Colon (tissue), 2 donors: ENCODE results near the gene HSPBP1.
"Not testable (repeated sequence)": the region's sequence is repeated elsewhere in the genome, so short reads cannot be mapped to it uniquely, and the experiment has no call there.

ENCODE experiments used
- FAIRE-seq: peaks from 2 replicates; lab custom pipeline; 2012; peaks lifted over from hg19 to GRCh38; lab: Jason Lieb, UNC
- donor health status: control.
- donor health status: control.

The HSPBP1 gene

GRCh38 chr19:55279770-55280643 lies at the start of gene HSPBP1:
Gene HSPBP1 (minus strand): TSS chr19:55280110. CDS start chr19:55279608, 502 bp downstream.
- FAIRE-seq, result no peak

GRCh38 chr19:55328774-55329318 lies 48.9 kb upstream of the HSPBP1 start:
- FAIRE-seq, result not testable (repeated sequence)

- FAIRE-seq, result no peak
These were observed 45.3 kb upstream of the HSPBP1 start, which contains the start of gene TMEM150B for GRCh38 chr19:55325172-55325571. Gene TMEM150B (minus strand): TSS chr19:55325341. CDS start chr19:55321036, 4,305 bp downstream.

- FAIRE-seq, result no peak
These were observed 44.8 kb upstream of the HSPBP1 start for GRCh38 chr19:55324662-55325061.

- FAIRE-seq, result no peak
These were observed 42.4 kb upstream of the HSPBP1 start for GRCh38 chr19:55322204-55322885.

GRCh38 chr19:55321466-55322137 lies 41.7 kb upstream of the HSPBP1 start:
- FAIRE-seq, result no peak

- no peak for FAIRE-seq
These were observed 41.0 kb upstream of the HSPBP1 start for GRCh38 chr19:55320844-55321419.

- FAIRE-seq, result no peak
These were observed 39.9 kb upstream of the HSPBP1 start for GRCh38 chr19:55319785-55320184.

- FAIRE-seq, result no peak
These were observed 36.7 kb upstream of the HSPBP1 start for GRCh38 chr19:55316646-55317045.

GRCh38 chr19:55315956-55316525 lies 36.1 kb upstream of the HSPBP1 start:
- FAIRE-seq, result no peak

GRCh38 chr19:55314396-55314795 lies 34.5 kb upstream of the HSPBP1 start:
- no peak for FAIRE-seq

- no peak for FAIRE-seq
These were observed 33.0 kb upstream of the HSPBP1 start for GRCh38 chr19:55312621-55313512.

- no peak for FAIRE-seq
These were observed 31.9 kb upstream of the HSPBP1 start for GRCh38 chr19:55311797-55312196.

- no peak for FAIRE-seq
These were observed 31.5 kb upstream of the HSPBP1 start for GRCh38 chr19:55311397-55311796.

- FAIRE-seq, result no peak
These were observed 30.6 kb upstream of the HSPBP1 start for GRCh38 chr19:55310498-55310897.

GRCh38 chr19:55309448-55309847 lies 29.5 kb upstream of the HSPBP1 start:
- no peak for FAIRE-seq

- no peak for FAIRE-seq
These were observed 28.4 kb upstream of the HSPBP1 start for GRCh38 chr19:55308281-55308680.

GRCh38 chr19:55306712-55307111 lies 26.8 kb upstream of the HSPBP1 start:
- no peak for FAIRE-seq

- FAIRE-seq, result no peak
These were observed 26.2 kb upstream of the HSPBP1 start for GRCh38 chr19:55305983-55306562.

- FAIRE-seq, result no peak
These were observed 25.6 kb upstream of the HSPBP1 start for GRCh38 chr19:55305491-55305890.
